LNCaP clone FGC (cell line): Measurements from ENCODE around the gene ACVR1B.

Experiments used
- DNase-seq: peaks from one replicate; pipeline ENCODE4 v3.0.0-alpha.2; 2011; ENCODE audit warnings: low read depth
- H3K4me3 ChIP-seq: 2 replicates; pipeline ENCODE4 v1.5.1; 2011; ENCODE audit warnings: mild to moderate bottlenecking, low read depth, low read length, control low read depth
- TF ChIP-seq, protein P1 (sequence below): IDR thresholded peaks from 2 replicates; pipeline ENCODE4 v1.5.1; 2012; ENCODE audit warnings: mild to moderate bottlenecking; ENCODE audit not compliant: control insufficient read depth, insufficient read depth; ENCODE audit errors: extremely low read depth

ACVR1B gene

DNA sequence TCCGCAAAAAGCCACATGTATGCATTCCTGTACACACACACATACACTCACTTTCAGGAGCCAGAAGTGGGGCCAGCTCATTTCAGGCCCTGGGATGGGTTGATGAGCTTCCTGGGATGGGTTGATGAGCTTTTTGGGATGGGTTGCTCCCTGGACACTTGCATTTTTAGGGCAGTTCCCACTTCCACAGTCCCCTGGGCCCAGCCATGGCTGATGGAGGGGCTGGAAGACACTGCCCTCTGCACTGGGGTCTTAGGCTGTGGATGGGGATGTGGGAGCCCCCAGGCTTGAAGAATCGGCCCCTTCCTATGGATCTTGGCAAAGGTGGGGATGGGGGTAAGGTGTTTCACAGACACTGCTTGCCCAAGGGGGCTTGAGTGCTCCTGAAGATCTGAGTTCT lies 31.5 kb upstream of the ACVR1B start:
- TF ChIP-seq, protein P1, sequence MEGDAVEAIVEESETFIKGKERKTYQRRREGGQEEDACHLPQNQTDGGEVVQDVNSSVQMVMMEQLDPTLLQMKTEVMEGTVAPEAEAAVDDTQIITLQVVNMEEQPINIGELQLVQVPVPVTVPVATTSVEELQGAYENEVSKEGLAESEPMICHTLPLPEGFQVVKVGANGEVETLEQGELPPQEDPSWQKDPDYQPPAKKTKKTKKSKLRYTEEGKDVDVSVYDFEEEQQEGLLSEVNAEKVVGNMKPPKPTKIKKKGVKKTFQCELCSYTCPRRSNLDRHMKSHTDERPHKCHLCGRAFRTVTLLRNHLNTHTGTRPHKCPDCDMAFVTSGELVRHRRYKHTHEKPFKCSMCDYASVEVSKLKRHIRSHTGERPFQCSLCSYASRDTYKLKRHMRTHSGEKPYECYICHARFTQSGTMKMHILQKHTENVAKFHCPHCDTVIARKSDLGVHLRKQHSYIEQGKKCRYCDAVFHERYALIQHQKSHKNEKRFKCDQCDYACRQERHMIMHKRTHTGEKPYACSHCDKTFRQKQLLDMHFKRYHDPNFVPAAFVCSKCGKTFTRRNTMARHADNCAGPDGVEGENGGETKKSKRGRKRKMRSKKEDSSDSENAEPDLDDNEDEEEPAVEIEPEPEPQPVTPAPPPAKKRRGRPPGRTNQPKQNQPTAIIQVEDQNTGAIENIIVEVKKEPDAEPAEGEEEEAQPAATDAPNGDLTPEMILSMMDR, result no peak
- DNase-seq, result no peak
- H3K4me3 ChIP-seq, result no peak overlapping the region

DNA sequence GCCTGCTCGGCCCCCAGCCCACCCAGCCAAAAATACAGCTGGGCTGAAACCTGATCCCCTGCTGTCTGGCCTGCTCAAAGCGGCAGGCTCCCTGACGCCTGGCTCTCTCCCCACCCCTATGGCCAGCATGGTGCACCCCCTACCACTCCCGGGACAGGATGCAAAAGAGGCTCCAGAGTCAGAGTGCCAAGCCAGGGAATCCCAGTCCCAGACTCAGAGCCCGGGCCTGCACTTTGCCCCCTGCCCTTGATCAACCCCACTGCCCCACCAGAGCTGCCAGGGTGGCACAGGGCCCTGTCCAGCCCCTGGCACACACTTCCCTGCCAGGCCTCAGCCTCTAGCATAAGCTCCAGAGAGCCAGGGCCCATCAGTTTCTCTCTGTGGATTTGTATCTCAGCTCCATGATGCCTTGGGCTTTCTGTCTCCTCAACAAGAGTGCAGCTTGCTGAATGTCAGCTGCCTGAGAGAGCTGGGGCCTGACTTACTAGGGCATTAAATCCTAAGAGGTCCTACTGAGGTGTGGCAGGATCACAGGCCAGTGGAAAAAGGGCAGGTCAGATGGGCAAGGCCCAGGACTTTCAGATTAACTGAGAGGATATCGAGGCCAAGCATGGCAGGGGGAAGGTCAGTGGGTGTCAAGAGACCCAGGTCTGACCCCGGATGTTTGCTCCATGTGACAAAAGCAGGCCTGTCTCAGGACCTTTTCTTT lies 30.3 kb upstream of the ACVR1B start:
- DNase-seq, result no peak
- no peak overlapping the region for H3K4me3 ChIP-seq
- TF ChIP-seq, protein P1, result no peak

DNA sequence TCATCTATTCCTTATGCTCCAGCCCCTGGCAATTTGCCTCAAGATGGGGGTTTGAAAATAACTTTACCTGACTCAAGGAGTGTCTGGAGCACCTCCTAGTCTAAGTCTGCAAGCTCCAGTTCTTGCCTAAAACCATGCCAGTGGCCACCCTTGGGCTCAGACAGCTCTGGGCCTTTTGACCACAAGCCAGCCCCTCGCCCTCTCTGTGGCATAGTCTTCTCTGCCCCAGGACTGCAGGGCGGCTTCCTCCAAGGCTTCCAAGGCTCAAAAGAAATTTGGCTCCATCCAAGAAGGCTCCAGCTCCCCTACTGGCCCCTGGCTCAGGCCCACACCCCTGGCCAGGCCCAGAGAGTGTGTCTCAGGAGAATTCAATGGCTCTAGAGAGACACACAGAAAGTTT lies 29.4 kb upstream of the ACVR1B start:
- TF ChIP-seq, protein P1, result no peak
- no peak overlapping the region for H3K4me3 ChIP-seq
- no peak for DNase-seq

DNA sequence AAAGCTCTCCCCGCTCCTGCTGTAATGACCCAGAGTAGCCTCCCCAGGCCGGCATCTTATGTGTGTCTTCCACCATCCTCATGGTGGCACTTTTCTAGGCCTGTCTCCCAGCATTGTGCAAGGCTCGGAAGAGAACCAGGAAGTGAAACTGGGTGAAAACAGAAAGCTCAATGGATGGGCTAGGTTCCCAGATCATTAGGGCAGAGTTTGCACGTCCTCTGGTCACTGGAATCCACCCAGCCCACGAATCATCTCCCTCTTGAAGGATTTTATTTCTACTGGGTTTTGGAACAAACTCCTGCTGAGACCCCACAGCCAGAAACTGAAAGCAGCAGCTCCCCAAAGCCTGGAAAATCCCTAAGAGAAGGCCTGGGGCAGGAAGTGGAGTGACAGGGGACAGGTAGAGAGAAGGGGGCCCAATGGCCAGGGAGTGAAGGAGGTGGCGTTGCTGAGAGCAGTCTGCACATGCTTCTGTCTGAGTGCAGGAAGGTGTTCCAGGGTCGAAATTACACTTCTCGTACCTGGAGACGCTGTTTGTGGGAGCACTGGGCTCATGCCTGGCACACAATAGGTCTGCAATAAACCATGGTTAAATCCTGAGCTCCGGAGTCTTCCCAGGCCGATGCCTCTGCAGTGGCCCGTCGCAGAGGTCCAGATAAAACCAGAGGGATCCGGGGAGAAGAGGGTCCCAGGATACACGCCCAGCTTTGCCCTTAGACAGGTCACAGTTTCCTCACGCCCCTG lies 28.6 kb upstream of the ACVR1B start:
- TF ChIP-seq, protein P1, result no peak
- DNase-seq, result no peak
- H3K4me3 ChIP-seq, result no peak overlapping the region

DNA sequence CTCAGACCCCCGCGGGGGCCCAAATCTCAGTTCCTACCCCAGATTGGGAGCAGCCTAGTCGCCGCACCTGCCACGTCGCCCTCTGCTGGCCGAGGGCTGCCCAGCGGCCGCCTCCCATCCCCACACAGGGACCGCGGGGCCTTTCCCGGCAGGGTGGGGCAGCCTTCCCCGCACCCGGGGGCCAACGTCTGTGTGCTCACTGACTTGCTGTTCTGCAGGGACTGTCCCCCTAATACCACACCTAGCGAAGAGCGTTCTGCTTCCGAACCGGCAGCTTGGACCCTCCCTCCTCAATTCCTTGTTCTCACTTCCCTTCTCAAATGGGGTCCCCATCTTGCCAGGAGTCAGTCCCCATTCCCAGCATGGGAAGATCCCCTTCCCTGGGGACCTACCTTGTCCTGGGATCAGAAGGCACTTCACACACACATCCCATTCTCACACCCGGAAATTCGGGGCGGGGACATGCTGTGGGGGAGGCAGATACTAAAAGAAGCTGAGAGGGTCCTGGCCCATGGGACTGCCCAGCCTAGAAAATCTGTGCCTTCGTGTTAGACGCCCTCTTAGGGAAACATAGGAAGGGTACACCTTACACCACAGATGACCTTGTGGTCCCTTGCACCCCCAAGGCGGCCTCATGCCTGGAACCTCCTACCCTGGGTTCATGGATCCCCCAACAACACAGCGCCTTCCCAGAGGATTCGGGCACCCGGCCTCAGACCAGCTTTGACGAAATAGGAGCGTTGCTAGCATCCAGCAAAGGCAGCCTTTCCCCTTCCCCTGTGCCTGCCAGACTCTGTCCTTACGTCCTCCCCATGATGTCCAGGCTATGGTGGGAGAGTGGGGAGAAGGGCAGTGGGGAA lies 27.8 kb upstream of the ACVR1B start:
- TF ChIP-seq, protein P1, result peak; percentile 36; the same call in 1 of the 2 replicates
- no peak overlapping the region for H3K4me3 ChIP-seq
- DNase-seq, result no peak

DNA sequence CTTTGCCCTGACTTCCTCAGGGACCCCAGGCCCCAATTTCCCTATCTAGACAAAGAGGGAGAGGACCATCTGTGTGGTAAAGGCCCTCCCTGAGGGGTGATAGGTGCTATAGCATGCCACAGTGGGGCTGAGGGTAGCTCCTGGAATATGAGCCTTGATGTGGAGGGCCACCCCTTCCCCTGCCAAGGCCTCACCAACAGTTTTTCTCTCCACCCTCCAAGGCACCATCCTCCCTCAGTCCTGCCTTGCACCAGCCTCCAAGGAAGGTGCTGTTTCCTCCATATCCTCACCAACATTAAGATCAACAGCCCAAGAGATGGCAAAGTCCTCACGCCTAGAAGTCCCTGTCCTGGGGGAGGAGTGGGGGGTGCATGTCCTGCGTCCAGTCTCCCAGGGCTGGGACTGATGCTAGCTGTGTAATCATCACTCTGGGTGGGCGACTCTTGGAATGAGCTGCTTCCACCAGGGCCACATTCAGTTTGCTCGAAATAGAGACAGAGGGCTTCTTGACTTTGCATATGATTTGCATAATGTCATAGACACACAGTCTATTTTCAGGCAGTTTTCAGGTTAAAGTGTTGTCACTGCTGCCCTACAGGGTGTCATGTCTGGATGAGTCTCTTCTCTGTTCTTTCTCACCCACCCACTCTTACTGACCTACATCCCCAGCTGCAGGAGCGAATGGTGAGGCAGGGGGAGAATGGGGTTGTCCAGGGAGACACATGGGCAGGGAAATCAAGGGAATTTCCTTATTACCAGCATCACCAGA lies 26.8 kb upstream of the ACVR1B start:
- TF ChIP-seq, protein P1, result no peak
- H3K4me3 ChIP-seq, result no peak overlapping the region
- no peak for DNase-seq
